Activated CD8-positive, alpha-beta memory T cell treated with anti-CD3 and anti-CD28 coated beads, Interleukin-2, amount 50 U/mL, for 1 hour (primary cell): ENCODE results near the gene PSMD8.
"Not testable (repeated sequence)": the region's sequence is repeated elsewhere in the genome, so short reads cannot be mapped to it uniquely, and the experiment has no call there.

Source experiments
- DNase-seq: peaks from one replicate; pipeline ENCODE4 v3.0.0-alpha.2; 2020; ENCODE audit errors: extremely low read depth

The PSMD8 gene

DNA sequence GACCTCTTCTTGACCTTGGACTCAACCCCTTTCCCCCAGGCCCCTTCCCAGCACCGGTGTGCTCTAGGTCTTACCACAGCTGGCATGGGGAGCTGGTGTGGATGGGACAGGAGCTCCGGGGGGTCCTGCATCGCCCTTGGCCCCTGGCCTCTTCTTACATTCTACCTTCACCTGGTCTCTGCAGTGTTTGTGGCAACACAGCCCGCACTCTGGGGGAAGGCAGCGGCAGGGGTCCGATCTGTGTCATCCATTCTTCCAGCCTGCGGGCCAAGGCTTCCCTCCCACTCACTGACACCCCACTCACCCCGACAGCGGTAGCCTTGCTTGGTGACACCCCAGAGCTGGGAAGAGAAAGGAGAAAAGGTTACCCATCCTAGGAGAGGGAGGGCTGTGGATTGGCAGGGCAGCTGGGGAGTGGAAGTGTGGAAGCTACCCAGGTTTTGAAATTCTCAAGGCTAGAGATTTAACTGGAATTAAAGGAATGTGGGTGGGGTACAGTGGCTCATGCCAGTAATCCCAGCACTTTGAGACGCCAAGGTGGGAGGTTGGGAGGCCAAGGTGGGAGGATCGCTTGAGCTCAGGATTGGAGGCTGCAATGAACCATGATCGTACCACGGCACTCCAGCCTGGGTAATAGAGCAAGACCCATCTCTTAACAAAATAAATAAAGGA is 36.8 kb downstream of the PSMD8 start:
- no peak for DNase-seq

DNA sequence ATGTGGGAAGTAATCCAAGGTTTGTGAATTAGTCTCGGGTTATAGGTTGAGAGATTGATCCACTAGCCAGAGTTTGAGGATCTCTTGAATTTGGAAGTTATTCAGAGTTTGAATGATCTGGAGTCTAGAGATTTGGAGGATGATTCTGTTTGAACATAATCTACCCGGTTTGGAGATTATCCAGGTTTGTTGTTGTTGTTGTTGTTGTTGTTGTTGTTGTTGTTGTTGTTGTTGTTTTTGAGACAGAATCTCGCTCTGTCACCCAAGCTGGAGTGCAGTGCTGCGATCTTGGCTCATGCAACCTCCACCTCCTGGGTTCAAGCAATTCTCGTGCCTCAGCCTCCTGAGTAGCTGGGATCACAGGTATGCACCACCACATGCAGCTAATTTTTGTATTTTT is 37.5 kb downstream of the PSMD8 start:
- not testable (repeated sequence) for DNase-seq

DNA sequence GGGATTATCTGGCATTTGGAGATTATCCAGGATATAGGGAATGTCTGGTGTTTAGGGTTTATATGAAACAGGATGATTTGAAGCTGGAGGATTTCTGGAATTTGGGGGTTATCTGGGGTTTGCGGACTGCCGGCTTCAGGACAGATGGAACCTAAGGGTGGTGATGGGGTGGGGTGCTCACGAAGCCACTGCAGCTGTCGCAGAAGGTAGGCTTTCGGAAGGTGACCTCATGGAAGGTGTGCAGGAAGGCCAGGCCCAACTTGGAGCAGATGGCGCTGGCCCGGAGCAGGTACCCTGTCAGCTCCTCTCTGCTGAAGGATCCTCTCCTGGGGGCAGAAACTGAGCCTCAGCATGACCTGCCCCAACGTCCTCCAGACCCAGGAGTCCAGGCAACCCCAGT is 38.1 kb downstream of the PSMD8 start:
- DNase-seq: no peak

DNA sequence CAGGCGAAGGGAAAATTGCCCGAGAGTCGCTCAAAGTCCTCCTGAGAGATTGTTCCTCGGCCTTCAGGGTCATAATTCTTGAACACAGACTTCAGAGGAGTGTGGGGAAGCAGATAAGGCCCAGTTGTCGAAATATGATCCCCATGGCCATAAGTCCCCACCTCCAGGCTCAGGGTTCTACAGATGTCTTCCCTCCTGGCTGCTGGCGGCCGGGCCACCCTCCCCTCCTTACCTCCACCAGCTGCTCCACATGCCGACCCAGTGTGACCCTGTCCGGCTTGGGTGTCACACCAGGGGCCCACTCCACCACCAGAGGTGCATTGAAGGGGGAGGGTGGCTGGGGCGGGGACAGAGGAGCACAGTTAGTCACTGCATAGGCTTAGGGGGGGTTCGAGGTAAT is 38.6 kb downstream of the PSMD8 start:
- DNase-seq: no peak

DNA sequence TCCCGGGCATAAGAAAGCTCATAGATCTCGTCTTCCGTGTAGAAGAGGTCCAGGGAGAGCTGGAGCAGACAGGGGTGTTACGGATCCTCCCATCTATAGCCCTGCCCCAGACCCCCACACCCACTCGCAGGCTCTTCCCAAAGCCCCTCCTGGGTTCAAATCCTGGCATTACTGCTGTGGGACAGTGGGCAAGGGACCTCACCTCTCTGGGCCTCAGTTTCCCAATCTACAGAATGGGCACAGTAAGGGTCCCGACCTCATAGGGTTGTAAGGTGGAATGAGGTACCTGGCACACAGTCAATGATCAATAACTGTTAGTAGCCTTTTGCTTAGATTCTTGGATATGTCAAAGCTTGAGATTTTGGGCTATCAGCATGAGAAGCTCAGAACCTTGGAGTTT is 39.0 kb downstream of the PSMD8 start:
- no peak for DNase-seq

DNA sequence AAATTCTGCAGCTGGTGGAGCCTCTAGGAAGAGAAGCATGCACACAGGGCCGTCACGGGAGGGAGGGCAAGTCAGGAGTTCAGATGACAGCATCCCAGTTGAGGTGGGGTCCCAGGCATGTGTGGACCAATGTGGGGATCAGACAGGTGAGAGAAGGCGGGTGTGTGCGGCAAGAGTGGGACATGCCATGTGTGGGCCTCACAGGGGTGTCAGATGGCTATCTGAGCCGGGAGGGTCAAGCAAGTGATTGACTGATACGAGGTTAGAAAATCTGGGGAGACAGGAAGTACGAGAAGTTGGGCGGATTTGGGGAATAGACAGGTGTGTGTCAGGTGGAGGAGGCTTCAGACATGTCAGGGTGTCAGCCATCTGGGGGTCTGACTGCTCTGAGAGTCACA is 42.8 kb downstream of the PSMD8 start:
- DNase-seq: no peak

DNA sequence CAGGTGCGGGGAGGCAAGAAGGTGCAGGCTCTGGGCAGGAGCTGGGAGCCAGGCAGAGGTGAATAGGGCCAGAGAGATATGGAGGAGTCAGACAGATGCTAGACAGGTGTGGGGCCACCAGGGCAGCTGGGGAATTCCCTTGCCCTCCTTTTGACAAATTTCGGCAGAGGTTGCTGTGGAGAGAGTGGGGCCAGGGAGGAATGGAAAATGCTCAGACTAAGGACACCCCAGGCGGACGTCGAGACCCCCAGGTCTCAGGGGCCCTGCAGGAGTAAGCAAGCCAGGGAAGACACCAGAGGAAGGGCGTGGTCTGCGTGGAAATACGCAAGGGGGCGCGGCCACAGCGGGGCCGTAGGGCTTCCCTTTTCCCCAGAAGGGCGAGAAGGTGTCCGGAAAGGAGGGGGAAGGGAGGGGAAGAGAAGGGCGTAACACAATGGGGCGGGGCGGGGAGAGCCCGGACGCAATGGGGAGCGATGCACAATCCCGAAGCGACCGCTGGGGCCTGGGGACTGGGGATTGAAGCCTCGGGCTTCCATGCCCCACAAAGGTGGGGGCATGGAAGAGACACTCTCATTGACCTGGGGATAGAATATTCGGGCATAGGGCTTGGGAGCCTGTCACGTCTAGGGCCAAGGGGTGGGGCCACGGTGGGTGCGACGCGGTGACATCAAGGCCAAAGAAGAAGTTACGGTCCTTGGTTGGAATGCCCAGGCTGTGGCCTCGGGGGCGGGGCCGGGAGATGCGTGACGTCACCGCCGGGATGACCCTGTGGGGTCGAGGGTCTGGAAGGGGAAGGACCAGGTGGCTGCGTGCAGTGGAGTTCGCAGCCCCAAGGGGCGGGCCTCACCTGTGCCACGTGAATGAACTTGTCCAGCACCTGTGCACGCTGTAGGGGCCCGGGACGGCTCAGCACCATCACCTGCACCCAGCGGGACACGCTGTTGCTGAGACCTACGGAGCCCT is 43.5 kb downstream of the PSMD8 start:
- DNase-seq: no peak

DNA sequence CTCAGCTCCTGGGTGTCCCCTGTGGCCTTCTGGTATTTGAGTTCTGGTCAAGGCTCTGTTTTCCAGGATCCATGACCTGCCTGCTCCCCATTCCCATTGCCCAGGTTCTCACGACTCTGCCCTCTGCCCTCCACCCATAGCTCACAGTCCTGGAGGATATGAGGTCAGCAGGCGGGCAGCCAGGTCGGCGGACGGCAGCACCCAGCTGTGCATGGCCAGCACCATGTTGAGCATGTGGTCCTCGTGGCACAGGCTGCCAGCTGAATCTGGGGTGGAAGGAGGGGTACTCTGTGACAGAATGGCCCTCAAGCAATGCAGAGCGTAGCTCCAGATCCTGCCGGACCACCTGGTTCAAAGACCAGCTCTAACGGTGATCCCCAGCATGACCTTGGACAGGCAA is 46.6 kb downstream of the PSMD8 start:
- no peak for DNase-seq

DNA sequence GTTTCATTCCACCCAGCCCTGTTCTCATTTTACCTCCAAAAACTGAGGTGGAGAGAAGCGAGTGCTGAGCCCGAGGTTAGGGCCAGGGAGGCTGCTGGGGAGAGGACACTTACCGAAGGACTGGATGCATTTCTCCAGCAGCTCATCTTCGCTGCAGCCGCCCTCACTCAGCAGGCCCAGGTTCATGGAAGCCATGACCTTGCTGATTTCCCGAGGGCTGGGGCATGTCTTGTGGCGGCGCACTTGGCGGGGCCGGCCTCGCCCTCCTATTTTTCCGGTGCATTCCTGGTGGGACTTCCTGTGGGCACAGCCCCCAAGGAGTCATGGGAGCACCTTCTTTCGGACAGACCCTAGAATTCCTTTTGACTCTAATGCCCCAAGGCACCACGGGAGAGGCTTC is 47.5 kb downstream of the PSMD8 start:
- DNase-seq: no peak

DNA sequence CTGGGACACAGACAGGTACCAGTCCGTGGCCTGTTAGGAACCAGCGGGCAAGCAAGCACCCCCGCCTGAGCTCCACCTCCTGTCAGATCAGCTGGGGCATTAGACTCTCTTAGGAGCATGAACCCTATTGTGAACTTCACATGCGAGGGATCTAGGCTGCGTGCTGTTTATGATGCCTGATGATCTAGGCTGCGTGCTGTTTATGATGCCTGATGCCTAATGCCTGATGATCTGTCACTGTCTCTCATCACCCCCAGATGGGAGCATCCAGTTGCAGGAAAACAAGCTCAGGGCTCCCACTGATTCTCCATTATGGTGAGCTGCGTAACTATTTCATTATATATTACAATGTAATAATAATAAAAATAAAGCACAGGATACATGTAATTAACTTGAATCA is 48.1 kb downstream of the PSMD8 start:
- DNase-seq: no peak

DNA sequence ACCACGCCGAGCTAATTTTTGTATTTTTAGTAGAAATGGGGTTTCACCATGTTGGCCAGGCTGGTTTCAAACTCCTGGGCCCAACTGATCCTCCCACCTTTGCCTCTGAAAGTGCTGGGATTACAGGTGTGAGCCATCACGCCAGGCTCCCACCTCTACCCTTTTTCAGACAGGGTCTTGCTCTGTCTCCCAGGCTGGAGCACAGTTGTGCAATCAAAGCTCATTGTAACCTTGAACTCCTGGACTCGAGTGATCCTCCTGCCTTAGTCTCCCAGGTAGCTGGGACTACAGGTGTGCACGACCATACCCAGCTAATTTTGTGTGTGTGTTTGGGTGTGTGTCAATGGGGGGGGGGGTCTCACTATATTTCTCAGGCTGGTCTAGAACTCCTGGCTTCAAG is 49.9 kb downstream of the PSMD8 start:
- DNase-seq: no peak

DNA sequence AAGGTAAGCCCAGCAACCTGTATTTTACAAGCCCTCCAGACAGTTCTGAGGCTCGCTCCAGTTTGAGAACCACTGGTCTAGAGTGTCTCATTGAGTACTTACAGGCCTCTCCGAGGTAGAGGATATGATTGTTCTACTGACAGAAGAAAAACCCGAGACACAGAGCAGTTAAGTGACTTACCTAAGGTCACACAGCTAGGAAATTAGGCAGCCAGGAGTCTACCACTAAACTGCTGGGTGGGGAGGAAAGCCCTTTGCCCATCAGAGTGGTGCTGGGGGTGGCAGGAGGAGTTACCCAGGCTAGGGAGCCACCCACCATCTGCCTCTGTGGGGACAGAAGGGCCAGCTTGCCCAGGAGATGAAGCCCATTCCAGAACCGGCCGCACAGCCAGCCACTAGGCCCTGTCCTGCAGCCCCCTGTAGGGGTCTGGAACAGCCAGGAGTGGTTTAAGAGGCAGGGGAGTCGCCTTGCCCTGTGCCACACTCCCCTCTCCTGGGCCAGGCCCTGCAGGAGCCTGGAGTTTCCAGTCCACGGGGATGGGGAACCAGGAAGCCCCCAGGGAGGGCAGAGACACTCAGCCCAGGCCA is 50.9 kb downstream of the PSMD8 start:
- no peak for DNase-seq

DNA sequence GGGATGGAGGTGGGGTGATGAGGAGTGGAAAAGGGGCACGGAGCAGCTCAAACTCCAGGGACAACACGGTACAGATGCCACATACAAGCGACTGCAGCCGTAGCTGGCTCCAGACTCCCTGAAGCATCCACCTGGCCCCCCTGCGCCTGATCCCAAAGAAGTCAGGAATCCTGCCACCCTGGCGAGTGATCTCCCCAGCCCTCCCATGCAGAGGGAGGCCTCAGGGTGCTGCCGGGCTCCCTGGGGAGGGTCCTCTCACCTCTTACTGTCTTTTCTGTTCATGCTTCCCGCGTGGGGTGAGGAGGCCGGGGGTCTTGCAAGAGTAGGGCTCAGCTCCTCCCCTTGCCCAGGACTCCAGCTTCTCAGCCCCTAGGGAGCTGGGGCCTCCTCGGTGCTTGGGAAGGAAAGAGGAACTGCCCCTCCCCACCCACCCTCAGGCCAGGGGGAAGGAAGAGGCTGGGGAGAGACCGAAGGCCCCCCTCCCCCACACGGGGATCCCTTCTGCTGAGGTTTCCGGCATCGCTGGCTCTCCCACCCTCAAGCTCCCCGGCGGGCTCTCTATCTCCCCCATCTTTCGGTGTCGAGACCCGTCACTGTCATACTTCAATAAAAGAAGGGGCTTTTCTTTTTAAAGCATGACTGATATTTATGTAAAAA is 51.6 kb downstream of the PSMD8 start, which contains the start of gene RASGRP4:
Gene RASGRP4, minus strand, starts transcription at position 410 of the 657 bp plus-strand sequence. Its CDS starts 128 bp downstream, at position 282.
- no peak for DNase-seq

DNA sequence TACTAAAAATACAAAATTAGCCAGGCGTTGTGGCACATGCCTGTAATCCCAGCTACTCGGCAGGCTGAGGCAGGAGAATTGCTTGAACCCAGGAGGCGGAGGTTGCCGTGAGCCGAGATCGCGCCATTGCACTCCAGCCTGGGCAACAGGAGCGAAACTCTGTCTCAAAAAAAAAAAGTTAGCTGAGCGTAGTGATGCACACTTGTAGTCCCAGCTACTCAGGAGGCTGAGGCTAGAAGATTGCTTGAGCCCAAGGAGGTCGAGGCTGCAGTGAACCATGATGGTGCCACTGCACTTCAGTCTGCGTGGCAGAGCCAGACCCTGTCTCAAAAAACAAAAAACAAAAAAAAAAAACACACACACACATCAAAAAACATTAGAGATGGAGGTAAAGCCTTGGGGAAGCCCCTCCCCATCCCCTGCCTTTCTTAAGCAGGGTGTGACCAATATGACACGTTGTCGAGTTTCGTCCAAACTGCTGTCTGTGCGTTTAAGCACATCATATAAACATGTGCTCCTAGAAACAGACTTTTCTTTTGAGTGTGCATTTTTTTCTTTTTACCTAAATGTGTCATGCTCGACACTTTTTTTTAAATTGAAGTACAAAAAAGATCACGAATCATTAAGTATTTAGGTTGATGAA is 52.8 kb downstream of the PSMD8 start:
- DNase-seq: not testable (repeated sequence)

DNA sequence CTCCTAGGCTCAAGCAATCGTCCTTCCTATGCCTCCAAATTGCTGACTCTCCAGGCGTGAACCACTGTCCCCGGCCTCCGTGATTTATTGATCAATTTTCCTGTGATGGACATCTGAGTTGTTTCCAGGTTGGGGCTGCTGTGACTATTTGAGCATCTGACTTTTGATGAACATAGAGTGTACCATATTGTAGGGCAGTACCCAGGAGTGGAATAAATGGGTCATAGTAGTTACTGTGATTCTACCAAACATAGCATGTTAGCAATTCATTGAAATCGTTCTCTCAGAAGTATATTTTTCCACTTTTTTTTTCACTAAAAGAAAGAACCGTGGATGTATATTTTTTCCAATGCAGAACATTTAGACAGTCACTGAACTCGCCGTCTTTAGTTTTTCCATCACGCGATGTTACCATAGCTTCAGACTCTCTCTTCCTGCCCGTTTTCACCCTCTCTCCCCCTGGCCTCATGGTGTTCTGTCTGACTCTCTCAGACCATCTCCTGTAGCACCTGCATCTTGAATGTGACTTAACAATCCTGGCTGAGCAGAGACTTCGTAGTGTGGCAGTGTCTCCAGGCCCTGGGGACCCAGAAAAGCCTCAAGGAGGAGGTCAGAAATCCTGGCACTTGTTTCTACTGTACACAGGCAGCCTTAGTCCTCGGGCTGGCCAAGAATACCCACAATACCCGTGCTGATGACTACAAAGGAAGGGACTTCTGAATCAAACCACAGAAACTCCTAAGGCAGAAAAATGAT is 54.9 kb downstream of the PSMD8 start:
- DNase-seq: no peak

DNA sequence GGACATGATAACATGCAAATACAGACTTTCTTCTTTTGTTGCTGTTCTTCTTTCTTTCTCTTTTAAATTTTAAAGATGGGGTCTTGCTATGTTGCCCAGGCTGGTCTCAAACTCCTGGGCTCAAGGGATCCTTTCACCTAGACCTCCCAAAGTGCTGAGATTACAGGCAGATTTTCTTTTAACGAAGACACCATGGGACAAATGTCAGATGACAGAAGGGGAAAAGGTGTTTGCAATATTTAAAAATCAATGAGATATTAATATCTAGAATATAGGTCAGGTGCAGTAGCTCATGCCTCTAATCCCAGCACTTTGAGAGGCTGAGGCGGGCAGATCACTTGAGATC is 55.4 kb downstream of the PSMD8 start:
- DNase-seq: no peak

DNA sequence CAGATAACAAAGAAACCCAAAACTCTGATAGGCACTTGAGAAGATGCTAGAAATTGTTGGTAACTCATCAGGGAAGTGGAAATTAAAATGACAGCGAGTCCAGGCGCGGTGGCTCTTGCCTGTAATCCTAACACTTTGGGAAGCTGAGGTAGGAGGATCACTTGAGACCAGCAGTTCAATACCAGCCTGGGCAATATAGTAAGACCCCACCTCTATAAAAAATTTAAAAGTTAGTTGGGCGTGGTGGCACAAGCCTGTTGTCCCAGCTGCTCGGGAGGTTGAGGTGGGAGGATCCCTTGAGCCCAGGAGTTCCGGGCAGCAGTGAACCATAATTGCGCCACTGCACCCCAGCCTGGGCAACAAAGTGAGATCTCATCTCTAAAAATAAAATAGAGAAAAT is 56.6 kb downstream of the PSMD8 start:
- no peak for DNase-seq

DNA sequence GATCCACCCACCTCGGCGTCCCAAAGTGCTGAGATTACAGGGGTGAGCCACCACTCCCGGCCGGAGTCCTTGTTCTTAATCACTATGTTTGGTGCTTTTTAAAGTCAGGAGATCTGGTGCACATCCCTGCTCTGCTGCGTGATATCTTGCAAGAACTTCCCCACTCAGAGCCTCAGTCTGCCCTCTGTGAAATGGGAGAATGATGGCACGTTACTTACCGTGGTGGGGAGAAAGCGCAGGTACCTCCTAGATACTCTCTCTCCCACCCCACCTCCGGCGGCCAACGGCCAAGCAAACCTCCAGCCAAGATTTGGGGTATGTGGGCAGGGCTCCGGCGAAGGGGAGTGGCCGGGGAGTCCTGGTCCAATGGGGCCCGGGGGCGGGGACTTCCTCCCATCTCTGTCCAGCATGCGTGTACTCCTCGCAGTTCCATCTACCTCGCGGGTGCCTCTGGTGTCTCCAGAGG is 58.9 kb downstream of the PSMD8 start, which contains the start of gene RYR1:
Gene RYR1, plus strand, starts transcription at position 424 of the 466 bp plus-strand sequence. CDS start 139 bp downstream, outside the sequence.
- no peak for DNase-seq
